HG03039 (cell line): ENCODE measurements around the gene MAP2K5.
"Not testable (repeated sequence)": the region's sequence is repeated elsewhere in the genome, so short reads cannot be mapped to it uniquely, and the experiment has no call there.

Experiments used
- ATAC-seq: cut with Tn5 transposase; IDR thresholded peaks from one replicate; pipeline ENCODE4 v1.9.1; 2021; ENCODE audit warnings: mild to moderate bottlenecking, moderate library complexity; ENCODE audit not compliant: unreplicated experiment

The MAP2K5 gene

DNA sequence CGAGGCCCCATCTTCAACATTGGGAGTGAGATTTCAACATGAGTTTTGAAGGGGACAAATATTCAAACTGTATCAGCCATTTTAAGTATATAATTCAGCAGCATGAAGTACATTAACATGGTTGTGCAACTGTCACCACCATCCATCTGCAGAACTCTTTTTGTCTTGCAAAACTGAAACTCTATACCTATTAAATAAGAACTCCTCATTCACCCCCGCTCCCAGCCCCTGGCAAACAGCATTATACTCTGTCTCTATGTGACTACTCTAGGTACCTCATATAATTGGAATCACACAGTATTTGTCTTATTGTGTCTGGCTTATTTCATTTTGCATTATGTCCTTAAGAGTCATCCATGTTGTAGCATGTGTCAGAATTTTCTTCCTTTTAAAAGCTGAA is 110.1 kb downstream of the MAP2K5 start:
- no peak for ATAC-seq

GRCh38 chr15:67660446-67660845 is 117.9 kb downstream of the MAP2K5 start:
- no peak for ATAC-seq

- ATAC-seq, result no peak
Measured at GRCh38 chr15:67660874-67661606, 118.5 kb downstream of the MAP2K5 start.

- ATAC-seq, result no peak
Measured at GRCh38 chr15:67670647-67671305, 128.3 kb downstream of the MAP2K5 start.

GRCh38 chr15:67672834-67673233 is 130.3 kb downstream of the MAP2K5 start:
- not testable (repeated sequence) for ATAC-seq

DNA sequence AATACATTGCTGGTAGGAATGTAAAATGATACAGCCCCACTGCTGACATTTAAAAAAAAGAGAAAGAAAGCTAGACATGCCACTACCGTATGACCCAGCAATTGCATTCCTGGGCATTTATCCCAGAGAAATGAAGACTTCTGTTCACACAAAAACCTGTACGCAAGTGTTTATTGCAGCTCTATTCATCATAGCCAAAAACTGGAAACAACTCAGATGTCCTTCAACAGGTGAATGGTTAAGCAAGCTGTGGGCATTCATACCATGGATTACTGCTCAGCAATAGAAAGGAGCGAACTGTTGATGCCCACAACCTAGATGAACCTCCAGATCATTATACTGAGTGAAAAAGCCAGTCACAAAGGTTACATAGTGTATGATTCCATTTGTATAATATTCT is 132.5 kb downstream of the MAP2K5 start:
- ATAC-seq, result no peak

GRCh38 chr15:67678089-67678488 is 135.6 kb downstream of the MAP2K5 start:
- ATAC-seq, result no peak

DNA sequence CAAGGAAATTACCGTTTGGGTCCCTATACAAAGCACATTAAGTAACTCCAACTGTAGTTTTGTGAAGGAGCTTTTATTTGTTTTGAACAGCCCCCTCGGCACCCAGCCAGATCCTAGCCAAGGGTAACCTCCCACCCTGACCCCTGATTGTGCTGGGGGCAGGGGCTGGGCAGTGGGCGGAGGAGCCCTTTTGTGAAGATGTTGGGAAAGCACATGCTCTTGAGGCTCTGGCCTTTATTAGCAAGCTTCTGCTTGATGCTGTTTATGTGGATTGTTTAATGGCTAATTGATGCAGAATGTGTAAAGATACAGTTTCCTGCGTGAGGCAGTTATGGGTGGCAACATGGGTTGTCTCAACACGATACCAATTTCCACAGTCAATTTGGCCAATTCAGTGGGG is 136.5 kb downstream of the MAP2K5 start:
- ATAC-seq, result no peak

- no peak for ATAC-seq
Measured at GRCh38 chr15:67680641-67681040, 138.1 kb downstream of the MAP2K5 start.

GRCh38 chr15:67685008-67685599 is 142.6 kb downstream of the MAP2K5 start:
- ATAC-seq, result no peak

DNA sequence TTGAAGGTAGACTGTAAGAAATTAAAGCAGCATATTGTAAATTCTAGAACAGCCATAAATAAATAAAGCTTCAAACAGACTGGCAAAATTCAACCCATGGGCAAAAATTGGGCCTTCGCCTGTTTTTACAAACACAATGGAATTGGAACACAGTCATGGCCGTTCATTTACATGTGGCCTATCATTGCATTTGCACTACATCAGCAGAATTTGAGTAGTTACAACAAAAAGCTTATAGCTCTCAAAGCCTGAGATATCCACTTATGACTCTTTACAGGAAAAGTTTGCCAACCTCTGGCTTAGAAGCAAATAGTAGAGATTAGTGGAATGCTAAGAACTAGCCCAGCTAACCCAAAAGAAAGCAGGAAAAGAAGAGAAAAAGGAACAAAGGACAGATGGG is 143.2 kb downstream of the MAP2K5 start:
- ATAC-seq, result no peak

DNA sequence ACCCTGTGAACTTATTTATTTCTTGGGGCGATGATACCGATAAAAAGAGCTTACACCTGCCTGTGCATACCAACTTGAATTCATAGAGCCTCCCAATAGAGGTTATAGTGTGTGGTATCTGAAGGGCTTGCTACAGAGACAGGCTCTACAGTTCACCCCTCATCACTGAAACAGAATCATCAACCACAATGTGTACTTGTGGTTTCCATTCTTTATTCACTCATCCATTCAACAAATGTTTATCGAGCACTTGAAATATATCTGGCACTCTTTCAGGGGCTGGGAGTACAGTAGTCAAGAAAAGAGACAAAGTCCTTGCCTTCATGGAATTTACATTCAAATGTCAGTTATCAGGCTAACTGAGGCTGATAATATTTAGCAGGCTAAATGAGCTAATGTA is 148.4 kb downstream of the MAP2K5 start:
- ATAC-seq, result no peak

GRCh38 chr15:67691450-67691849 is 148.9 kb downstream of the MAP2K5 start:
- no peak for ATAC-seq

- no peak for ATAC-seq
Measured at GRCh38 chr15:67692573-67692972, 150.1 kb downstream of the MAP2K5 start.

DNA sequence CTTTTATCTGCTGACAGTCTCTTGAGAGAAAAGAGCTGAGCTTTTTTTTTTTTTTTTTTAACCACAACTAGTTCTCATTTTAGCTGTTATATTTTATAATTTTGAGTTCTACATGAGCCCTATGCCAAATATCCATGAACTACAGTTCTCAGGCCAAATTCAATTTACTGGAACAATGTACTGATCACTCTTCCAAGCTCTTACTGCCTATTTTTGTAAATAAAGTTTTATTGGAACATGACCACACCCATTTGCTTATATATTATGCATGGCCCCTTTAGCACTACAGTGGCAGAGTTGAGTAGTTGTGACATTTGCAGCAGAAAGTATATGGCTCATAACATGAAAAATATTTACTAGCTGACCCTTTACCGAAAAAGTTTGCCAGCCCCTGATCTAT is 153.6 kb downstream of the MAP2K5 start:
- ATAC-seq, result no peak

GRCh38 chr15:67700023-67700422 is 157.5 kb downstream of the MAP2K5 start:
- ATAC-seq, result no peak

GRCh38 chr15:67701669-67702068 is 159.2 kb downstream of the MAP2K5 start:
- ATAC-seq, result no peak

- ATAC-seq, result no peak
Measured at GRCh38 chr15:67707520-67708283, 165.2 kb downstream of the MAP2K5 start.

- no peak for ATAC-seq
Measured at GRCh38 chr15:67708500-67708899, 166.0 kb downstream of the MAP2K5 start.

- ATAC-seq, result no peak
Measured at GRCh38 chr15:67715170-67715569, 172.7 kb downstream of the MAP2K5 start.

GRCh38 chr15:67716171-67716570 is 173.7 kb downstream of the MAP2K5 start:
- no peak for ATAC-seq
